Measurements from ENCODE around the gene BNIP5.

DNA sequence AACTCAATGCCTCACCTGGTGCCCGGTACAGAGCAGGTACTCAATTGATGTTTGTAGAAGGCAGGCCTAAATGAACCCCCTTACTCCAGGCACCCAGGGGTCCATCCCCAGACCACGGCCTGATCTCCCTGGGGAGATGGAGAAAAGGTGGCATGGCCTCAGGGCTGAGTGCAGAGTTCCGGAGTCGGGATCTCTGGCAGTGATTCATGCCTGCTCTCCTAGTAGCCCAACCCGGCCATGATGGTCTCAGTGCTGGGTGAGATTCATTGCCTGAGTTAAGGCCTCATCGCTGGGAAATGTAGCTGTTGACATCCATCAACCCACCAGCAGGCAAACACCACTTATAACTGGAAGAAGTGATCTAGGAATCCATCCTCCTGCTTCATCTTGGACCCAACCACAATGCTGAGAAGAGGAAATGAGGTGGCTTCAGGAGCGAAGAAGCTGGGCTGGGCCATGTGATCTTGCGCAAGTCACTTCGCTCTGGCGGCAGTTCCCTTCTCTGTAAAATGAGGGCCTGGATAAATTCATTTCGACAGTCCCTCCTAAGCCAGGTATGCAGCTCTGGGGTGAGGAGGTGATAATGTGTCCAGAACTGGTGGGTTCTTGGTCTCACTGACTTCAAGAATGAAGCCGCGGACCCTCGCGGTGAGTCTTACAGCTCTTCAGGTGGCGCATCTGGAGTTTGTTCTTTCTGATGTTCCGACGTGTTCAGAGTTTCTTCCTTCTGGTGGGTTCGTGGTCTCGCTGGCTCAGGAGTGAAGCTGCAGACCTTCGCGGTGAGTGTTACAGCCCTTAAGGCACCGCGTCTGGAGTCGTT, 26.1 kb upstream of the BNIP5 start:
- TF ChIP-seq, protein P1, sequence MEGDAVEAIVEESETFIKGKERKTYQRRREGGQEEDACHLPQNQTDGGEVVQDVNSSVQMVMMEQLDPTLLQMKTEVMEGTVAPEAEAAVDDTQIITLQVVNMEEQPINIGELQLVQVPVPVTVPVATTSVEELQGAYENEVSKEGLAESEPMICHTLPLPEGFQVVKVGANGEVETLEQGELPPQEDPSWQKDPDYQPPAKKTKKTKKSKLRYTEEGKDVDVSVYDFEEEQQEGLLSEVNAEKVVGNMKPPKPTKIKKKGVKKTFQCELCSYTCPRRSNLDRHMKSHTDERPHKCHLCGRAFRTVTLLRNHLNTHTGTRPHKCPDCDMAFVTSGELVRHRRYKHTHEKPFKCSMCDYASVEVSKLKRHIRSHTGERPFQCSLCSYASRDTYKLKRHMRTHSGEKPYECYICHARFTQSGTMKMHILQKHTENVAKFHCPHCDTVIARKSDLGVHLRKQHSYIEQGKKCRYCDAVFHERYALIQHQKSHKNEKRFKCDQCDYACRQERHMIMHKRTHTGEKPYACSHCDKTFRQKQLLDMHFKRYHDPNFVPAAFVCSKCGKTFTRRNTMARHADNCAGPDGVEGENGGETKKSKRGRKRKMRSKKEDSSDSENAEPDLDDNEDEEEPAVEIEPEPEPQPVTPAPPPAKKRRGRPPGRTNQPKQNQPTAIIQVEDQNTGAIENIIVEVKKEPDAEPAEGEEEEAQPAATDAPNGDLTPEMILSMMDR (IDR thresholded peaks at IDR 0.05): no peak
- no peak for TF ChIP-seq POLR2A (IDR thresholded peaks at IDR 0.05; ENCODE audit: low read depth)

All from esophagus muscularis mucosa (tissue), 3 donors.